GM23248 (cell line): ENCODE measurements around the gene MUSK.

Experiments used
- EZH2 ChIP-seq: fragments of 200-600 bp; sonication (generic); IDR thresholded peaks from 2 replicates; pipeline ENCODE4 v1.6.1; 2018; ENCODE audit warnings: antibody characterized with exemption, mild to moderate bottlenecking; ENCODE audit not compliant: insufficient read depth, poor library complexity, severe bottlenecking
- EZH2phosphoT487 ChIP-seq: fragments of 200-600 bp; sonication (generic); IDR thresholded peaks from 2 replicates; pipeline ENCODE4 v1.6.1; 2018; ENCODE audit warnings: antibody characterized with exemption, moderate library complexity, mild to moderate bottlenecking, low read depth; ENCODE audit not compliant: insufficient read depth

DNA sequence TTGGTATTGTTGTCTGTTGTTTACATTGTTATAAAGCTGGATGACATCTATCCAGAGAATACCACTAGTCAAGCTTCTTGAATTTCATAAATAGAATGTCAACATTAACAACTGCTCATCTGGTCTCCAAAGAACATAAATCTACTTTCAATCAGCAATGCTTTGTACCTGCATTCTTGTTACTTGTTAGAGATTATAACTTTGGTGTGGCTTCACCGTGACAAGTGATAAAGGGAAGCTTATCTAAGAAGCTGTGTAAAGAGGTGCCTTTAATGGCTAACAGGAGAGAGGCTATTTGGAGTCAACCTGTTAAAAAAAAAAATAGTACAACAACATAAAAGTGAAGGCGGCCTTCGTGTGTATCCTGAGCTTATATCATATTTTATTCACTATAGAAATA lies 41.8 kb downstream of the MUSK start:
- no peak for TF ChIP-seq EZH2
- TF ChIP-seq EZH2phosphoT487, result no peak
